ENCODE results near the gene CENPP.

Gene CENPP

DNA sequence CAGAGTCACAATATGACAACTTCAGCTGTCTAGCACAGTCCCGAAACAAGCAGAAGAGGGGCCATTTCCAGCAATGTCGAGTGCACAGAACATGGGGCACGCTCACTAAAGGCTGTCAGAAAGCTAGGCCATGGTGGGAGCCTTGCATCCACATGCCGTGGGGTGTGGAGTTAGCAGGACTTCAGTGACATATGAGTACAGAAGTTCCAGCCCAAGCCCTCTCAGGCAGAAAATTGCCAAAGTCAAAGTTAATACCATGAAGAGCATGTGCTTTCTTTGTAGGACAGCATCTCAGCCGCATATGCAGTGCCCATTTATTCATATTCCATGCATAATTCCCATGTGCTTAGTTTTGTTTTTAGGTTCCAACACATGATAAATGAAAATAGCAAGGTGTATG lies 183.3 kb downstream of the CENPP start:
- no peak for DNase-seq

DNA sequence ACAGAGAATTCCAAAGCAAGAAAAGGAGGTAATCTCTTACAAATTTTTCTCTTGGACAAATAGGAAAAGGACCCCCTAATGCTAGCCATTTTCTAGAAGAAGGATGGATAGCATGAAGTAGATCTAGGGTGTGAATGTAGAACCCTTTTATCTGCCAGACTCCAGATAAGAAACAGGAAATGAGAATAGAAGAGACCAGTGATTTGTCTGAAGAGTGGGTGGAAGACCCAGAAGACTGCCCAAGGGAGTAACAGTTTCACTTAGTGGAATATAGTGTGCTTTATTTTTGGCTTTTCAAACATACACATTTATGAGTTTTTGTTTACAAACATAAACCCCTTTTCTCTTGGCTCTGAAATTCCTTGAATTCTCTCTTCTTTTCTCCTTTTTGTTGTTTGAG lies 185.0 kb downstream of the CENPP start:
- no peak for DNase-seq

DNA sequence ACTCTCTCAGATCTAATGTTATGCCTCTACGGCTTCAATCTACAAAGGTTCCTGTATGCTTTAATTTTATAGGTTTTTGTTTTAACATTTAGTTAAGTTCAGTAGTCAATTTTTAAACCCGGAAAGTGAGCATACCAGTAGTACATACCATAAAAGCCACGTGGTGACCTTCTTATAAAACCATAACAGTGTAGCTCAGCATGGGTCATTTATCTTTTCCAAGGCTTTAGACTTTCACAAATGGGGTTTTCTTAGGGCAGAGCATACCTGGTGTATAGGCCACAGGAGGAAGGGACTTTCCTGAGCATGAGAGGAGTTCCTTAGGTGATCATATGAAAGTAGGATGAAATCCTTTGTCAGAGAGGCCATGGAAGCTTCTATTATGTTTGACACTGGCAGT lies 186.9 kb downstream of the CENPP start:
- DNase-seq = peak; percentile 47

DNA sequence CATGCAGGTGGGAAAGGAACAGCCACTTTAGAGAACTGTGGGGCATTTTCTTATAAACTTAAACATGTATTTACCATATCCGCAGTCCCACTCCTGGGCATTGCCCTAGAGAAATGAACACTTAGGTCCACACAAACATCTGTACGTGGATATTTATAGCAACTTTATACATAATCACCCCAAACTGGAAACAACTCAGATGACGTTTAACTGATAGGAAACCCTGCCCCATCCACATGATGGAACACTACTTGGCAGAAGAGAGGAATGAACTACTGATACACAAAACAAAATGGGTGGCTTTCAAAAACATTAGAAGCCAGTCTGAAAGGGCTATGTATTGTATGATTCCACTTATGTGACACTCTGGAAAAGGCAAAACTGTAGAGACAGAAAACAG lies 187.6 kb downstream of the CENPP start:
- no peak for DNase-seq

DNA sequence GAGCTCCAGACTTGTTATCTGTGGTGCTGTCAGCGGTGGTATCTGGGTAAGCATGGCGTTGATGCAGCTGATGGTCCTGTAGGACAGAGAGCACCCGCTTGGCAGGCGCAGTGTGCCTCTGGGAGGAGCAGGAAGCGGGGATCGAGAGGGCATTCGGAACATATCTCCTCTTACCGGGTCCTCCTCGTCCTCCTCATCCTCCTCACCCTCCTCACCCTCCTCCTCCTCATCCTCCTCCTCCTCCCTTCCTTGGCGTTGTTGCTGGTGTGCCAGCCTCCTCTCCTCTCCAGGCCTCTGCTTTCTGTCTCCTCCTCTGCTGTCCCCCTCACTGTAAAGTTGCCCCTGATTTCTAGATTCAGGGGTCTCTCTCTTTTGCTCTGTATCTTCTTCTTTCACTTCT lies 188.9 kb downstream of the CENPP start:
- no peak for DNase-seq

DNA sequence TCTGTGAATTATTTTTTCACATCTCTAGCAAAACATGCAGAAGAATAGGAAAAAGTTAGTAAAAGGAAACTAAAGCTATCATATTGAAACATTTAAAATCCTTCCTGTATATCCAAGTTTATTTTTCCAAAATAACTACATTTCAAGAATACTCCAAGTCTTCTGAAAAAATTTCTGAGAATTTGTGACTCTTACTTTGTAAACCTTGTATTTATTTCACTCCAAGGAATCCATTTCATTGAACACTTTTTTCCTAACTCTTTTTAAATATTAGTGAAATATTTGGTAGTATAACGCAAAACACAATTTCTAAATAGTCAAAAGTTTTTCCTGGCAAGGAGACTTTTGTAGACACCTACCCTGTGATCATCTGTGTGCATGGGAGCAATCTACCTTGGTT lies 190.8 kb downstream of the CENPP start:
- no peak for DNase-seq

DNA sequence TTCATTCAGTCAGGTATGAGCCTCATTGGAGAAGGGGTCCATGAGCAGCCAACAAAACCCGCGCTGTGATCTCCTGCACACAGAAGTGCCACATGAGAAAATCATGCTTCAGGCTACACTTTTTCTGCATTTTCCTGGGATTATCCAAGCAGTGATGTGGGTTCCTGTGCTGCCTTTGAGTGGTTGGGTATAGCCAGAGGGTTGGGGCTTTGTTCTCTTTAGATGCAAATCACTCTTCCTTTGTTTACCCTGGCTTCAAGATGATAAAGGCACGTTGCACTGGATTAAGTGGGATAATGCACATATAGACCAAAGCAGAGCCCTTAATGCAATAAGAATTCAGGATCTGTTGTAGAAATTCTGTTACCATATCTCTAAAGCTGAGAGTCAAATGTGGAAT lies 191.3 kb downstream of the CENPP start:
- DNase-seq = no peak

DNA sequence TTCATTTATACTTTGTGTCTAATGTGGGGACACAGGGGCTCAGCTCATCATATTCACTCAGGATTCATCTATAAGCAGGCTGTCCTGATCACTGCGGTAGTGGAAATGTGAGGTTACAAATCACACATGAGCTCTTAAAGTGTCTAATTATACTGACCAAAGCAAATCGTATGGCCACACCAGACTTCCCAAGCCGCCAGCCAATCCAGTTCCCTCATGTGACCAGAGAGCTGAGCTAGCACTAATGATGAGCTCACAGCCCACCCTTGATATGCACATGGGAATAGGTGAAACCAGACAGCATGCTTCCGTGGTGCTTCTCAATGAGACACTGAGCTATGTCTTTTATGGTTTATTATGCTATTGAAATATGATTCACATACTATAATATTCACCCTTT lies 192.4 kb downstream of the CENPP start:
- peak; percentile 31 for DNase-seq

DNA sequence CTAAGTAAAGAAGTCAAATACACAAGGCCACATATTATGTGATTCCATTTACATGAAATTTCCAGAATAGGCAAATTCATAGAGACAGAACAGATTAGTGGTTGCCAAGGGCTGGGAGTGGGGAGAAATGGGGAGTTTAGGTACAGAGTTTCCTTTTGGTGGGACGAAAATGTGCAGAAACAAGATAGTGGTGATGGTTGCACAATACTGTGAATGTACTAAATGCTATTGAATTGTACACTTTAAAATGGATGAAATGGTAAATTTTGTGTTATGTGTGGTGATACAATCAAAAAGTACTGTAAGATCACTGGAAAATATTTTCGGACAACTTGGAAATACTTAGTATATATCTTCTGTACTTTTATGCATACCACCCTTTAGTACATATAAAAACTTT lies 195.1 kb downstream of the CENPP start:
- DNase-seq = no peak

DNA sequence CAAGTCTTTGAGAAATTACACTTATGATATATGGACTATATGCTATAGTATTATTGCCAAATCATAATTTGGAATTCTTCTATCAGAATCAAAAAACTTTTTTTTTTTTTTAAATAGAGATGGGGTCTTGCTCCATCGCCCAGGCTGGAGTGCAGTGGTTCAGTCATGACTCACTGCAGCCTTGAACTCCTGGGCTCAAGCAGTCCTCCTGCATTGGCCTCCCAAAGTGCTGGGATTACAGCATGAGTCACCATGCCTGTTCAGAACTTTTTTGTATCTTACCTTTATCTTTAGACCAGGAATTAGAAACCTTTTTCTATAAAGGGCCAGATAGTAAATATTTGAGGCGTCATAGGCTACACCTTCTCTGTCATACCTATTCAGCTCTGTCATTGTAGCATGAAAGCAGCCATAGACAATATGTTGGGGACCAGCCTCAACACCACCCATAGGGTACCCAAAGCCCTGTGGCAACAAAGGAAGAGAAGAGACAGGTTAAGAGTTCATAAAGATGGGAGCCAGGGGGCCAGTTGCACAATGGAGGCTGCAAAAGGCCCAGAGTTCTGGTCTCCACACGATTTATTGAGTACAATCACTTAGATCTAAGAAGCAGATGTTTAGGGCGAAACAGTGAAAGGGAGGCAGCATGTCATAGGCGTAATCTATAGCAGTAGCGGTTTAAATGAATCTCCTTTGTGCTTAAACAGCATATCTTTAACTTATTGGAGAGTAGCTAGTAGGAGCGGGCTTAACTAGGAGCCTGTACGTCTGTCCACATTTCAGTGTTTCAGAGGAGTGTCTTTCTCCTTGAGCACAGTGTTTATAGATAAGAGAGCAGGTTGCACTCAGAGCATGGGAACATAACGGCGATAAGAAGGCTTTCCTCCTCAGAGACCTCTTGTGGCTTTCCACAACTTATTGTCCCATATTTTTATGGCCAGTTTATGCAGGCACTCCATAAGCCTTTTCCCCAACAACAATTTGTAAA lies 197.5 kb downstream of the CENPP start:
- DNase-seq = no peak

DNA sequence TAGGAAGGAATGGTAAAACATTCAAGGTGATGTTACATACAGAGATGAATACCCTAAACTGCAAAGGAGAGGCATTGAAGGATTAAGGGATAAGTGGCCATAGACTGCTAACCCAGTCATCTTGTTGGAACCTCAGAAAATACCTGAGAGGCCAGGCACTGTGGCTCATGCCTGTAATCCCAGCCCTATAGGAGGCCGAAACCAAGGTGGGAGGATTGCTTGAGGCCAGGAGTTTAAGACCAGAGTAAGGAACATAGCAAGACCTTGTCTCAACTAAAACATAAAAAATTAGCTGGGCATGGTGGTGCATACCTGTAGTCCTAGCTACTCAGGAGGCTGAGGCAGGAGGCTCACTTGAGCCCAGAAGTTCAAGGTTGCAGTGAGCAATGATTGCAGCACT lies 199.1 kb downstream of the CENPP start:
- DNase-seq = no peak

DNA sequence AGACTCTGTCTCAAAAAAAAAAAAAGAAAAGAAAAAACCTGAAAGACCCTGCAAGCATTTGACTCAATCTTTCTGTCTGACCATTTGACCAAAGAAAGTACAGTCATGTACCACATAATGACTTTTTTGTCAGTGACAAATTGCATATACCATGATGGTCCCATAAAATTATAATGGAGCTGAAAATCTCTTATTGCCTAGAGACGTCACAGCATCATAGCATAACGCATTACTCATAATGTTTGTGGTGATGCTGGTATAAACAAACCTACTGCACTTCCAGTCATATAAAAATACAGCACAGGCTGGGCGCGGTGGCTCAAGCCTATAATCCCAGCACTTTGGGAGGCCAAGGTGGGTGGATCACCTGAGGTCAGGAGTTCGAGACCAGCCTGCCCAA lies 199.6 kb downstream of the CENPP start:
- DNase-seq = no peak

DNA sequence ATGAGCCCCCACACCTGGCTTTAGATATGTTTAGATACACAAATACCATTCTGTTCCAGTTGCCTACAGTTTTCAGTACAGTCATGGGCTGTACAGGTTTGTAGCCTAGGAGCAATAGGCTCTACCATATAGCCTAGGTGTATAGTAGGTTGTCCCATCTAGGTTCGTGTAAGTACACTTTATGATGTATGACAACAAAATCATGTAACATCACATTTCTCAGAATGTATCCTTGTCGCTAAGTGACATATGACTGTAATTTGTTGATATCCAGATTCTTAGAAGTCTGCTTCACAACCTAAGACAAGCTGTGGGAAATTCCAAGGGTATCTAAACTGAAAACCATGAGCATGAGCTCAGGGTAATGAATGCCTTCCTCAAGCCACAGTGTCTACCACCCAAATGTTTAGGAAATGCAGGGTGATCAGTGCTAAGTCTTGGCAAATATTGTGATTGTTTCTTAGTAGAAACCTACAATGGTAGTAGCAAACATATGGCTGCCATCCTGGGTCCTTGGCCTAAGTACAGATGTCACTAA lies 201.6 kb downstream of the CENPP start:
- DNase-seq = no peak

DNA sequence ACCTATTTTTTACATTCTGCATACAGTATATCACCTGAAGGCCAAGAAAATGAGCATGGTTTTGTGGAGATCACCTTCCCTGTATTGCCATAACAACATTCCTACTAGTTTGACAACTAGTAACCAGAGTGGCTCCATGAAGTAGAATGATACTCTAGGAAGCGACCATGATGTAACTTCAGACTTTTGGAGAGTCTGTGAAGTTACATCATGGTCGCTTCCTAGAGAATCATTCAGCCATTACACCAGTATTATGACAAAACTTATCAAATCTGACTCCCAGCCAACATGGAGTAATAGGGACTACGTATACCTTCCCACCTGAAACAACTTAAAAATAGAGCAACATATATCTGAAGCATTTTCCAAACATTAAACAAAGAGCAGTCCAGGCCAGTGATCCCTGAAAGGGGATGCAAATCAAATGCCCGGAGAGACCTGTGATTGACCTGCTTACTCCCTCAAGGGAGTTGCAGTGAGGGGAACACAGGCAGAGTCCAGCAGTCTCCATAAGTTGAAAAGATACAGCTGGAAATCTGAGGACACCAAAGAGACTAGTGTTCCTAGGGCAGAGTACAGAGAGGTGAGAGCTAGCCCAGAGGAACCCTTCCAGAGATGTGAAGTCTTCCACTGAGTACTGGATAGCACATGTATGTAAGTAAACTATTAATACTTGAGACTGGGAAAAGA lies 202.2 kb downstream of the CENPP start:
- DNase-seq = no peak

DNA sequence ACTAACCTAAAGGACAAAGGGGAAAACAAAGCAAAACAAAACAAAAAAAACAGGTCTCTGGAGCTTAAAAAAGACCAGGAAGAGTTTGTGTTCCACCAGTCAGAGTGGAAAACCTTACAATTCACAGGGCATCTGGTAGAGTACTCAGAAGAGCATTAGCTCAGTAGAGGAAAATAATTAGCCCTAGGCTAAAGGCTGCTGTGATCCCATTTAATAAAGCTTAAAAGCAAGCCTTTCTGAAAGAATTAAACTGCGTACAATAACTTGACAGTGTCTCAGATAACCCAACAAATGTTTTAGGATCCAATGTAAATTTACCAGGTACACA lies 202.7 kb downstream of the CENPP start:
- no peak for DNase-seq

DNA sequence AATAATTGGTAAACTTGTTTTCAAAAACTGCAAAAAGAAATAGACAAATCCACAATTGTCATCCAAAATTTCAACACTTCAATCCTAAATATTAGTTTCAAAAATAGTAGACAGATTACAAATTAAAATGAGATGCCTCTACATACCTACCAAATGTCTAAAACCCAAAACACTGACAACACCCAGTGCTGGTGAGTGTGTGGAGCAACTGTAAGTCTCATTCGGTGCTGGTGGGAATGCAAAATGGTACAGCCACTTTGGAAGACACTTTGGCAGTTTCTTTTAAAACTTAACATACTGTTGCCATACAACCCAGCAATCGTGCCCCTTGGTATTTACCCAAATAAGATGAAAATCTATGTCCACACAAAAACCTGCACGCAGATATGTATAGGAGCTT lies 203.4 kb downstream of the CENPP start:
- DNase-seq = no peak

DNA sequence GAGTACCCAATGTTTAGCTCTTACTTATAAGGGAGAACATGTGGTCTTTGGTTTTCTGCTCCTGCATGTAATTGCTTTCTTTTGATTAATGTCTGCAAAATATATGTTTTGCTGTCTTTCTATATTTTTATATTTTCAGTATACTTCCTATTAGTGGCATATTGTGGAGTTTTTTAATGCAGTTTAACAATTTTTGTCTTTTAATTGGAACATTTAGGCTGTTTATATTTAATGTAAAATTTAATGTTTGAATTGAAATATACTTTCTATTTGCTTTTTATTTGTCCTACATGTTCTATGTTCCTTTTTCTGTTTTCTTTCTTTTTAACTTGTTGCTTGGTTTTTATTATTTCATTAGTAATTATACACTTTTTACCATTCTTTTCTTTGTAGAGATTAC lies 205.1 kb downstream of the CENPP start:
- DNase-seq = no peak

DNA sequence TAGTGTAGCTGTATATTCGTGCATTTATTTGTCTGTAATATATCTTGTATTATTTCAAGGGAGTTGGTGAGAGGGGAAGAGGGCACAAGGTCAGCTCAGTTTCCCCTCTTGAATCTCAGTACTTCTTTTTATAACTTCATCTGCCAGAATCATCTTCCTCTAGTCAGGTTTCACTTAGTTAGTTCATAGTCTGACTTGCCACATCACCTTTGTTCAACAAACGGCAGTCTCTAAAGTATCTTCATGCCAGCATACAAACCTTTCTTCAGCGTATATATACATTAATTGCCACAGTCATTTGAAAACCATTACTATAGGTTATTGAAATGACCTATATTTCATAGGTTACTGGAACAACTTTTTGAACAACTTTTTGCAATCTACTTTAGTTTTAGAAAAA lies 208.5 kb downstream of the CENPP start:
- DNase-seq = no peak

DNA sequence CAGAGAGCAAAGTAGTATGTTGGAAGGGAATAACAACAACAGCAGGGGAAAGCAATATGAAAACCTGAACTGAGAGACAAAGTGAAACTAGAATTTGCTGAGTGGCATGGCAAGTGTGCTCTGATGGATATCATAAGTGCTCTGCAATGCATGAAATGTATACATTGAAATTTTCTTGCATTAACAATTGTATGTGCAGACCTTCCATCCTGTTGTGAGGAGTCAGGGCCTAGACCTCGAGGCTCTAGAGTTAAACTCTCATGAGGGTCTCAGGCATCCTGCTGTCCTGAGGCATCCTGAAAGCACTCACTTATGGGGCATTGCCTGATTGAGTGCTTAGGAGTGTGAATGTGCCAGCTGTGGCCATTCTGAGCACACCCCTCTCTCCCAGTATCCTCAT lies 208.9 kb downstream of the CENPP start:
- peak; percentile 13 for DNase-seq

DNA sequence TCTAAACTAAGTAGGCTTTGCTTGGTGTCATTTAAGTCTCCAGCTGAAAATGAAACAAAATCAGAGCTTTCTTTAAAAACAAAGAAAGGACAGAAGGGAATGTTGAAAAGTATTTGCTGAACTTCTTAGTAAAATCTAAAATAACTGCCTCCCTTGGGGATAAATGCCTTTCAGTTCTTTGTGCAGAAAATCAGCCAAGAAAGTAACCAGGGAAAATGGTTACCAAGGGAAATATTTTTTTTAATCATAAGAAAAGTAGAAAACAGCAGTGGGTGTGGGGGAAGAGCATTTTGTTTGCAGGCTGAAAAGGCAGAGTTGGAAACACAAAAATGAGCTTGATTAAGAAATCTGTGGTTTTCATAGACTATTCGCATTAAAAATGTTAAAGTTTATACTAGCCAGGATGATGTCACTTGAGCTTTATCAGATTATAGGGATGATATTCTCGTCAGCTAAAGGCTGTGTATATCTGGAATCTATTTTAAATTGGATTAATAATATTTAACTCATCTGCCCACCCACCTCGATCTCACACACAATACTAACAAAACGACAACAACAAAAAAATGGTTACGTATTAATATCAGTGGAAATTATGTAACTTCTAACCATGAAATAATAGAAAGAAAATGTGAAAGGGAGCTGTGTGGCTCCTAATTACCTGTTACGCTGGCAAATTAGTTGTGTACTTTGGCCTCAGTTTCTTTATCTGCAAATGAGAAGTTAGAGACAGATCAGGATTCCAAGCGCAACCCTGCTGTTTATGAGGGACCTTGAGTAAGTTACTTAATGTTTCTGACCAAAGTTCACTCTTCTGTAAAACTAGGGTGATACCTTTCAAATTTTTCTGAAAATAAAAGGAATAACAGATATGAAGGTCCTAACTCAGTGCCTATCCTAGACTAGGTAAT lies 210.4 kb downstream of the CENPP start, which contains the start of gene ECM2:
Gene ECM2 (minus strand): TSS at position 51 of the 911 bp plus-strand sequence. CDS start 13,124 bp downstream, outside the sequence.
- DNase-seq = peak; percentile 92

DNA sequence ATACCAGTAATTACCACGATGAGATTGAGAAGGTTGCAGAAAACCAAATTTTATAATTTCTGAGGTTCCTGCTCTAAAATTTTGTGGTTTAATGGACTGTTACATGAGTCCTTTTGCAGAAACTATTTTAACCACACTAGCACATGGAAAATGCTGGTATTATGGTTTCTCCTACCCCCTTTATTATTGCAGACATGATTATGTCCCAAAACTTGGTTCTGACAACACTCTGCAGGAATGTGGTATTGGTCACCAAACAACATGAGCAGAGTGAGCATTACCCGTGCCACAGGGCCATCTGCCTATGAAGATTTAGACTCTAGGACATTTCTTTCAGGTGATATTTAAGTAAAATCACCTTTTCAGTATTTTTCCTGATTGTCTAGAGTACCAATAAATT lies 212.8 kb downstream of the CENPP start:
- peak; percentile 94 for DNase-seq

DNA sequence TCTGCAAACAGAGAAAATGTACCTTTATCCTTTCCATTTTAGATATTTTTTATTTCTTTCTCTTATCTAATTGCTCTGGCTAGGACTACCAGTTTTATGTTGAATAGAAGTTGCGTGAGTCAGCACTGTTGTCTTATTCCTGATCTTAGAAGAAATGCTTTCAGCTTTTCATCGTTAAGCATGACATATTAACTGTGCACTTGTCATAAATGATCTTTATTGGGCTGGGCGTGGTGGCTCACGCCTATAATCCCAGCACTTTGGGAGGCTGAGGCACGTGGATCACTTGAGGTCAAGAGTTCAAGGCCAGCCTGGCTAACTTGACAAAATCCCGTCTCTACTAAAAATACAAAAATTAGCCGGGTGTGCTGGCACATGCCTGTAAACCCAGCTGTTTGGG lies 218.2 kb downstream of the CENPP start:
- DNase-seq = no peak
